Fibroblast of villous mesenchyme (primary cell): ENCODE data around the gene RGL4. TPM values are rescaled to one million over a fixed set of nuclear protein-coding genes. Genes with fewer than 3 reads are reported as not detected.

Experiments
- DNase-seq: peaks from one replicate; pipeline ENCODE4 v3.0.0-alpha.2; 2010; ENCODE audit warnings: low read depth
- H3K4me3 ChIP-seq: 2 replicates; pipeline ENCODE4 v1.5.1; 2011; ENCODE audit warnings: low read depth, mild to moderate bottlenecking, low read length
- total RNA-seq: library from RNA; depleted of rRNA; stranded (reverse); fragments of >200 nt; gene quantifications from 2 replicates; pipeline ENCODE4 v1.2.3, GENCODE V29; 2012
- TF ChIP-seq, protein P1 (sequence below): IDR thresholded peaks from 2 replicates; pipeline ENCODE4 v1.5.1; 2012; ENCODE audit warnings: low read depth, mild to moderate bottlenecking, low read length; ENCODE audit not compliant: insufficient read depth

The RGL4 gene
- total RNA-seq, 1 donor = not detected

DNA sequence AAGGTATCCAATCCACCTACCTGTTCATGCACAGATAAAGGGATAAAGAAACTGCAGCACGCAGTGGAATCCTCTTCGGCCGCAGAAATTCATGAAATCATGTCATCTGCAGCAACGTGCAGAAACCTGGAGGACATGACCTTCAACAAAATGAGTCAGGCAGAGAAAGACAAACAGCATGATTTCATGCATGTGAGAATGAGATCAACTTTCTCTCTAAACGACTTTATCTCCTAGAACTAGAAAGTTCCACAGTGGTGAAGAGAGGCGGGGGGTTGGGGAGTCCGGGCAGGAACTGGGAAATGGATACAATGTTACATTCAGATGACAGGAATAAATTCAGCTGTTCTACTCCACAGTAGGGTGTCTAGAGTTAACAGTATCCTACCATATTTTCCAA, 9.9 kb downstream of the RGL4 start:
- TF ChIP-seq, protein P1, sequence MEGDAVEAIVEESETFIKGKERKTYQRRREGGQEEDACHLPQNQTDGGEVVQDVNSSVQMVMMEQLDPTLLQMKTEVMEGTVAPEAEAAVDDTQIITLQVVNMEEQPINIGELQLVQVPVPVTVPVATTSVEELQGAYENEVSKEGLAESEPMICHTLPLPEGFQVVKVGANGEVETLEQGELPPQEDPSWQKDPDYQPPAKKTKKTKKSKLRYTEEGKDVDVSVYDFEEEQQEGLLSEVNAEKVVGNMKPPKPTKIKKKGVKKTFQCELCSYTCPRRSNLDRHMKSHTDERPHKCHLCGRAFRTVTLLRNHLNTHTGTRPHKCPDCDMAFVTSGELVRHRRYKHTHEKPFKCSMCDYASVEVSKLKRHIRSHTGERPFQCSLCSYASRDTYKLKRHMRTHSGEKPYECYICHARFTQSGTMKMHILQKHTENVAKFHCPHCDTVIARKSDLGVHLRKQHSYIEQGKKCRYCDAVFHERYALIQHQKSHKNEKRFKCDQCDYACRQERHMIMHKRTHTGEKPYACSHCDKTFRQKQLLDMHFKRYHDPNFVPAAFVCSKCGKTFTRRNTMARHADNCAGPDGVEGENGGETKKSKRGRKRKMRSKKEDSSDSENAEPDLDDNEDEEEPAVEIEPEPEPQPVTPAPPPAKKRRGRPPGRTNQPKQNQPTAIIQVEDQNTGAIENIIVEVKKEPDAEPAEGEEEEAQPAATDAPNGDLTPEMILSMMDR = no peak
- peak; percentile 27 for DNase-seq

DNA sequence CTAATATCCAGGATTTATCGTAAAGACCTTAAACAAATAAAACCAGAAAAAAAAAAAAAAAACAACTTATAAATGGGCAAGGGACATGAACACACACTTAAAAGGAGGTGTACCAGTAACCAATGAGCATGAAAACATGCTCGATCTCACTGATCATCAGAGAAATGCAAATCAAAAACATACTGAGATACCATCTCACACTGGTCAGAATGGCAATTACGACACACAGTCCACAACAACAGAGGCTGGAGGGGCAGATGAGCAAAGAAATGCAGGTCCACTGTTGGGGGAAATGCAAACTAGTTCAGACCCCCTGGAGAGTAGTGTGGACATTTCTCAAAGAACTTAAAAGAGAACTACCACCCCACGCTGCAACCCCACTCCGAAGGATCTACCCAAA, 13.2 kb downstream of the RGL4 start:
- H3K4me3 ChIP-seq = no peak overlapping the region
- DNase-seq = peak; percentile 11
- TF ChIP-seq, protein P1 = no peak

More for the DNA sequence above, 9.9 kb downstream of the RGL4 start:
- H3K4me3 ChIP-seq = no peak overlapping the region

DNA sequence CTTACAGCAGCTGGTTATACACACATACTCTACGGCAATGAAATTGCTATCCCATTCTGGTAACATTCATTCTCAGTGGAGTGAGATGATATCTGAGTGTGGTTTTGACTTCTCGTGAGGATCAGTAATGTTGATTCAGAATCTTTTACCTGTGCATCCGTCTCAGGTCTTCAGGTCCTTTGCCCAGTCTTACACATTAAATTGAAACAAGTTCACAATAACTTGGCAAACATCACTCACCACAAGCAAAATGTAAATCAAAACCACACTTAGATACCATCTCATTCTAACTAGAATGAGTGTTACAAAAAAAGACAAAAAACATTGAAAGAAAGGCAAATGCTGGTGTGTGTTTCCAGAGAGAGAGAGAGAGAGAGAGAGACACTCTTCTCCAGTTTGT, 14.0 kb downstream of the RGL4 start:
- H3K4me3 ChIP-seq = no peak overlapping the region
- TF ChIP-seq, protein P1 = no peak
- no peak for DNase-seq

DNA sequence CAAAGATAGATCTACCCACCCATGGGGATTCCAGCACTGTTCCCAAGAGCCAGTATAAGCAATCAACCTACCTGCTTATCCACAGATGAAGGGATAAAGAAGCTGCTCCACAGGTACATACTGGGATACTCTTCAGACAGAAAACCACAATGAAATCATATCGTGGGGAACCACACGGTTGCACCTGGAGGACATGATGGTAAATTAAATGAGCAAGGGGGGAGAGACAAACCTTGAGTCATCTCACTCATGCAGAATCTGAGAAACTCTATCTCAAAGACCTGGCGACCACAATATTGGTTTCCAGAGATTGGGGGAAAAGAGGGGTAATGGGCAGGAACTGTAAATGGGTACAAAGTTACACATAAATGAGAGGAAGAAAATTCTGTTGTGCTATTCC, 14.5 kb downstream of the RGL4 start:
- H3K4me3 ChIP-seq = no peak overlapping the region
- TF ChIP-seq, protein P1 = no peak

GRCh38 chr22:23708270-23708669, 17.5 kb downstream of the RGL4 start:
- DNase-seq = no peak
- TF ChIP-seq, protein P1 = no peak
- H3K4me3 ChIP-seq = no peak overlapping the region

More for the DNA sequence above, 14.5 kb downstream of the RGL4 start:
- no peak for DNase-seq

GRCh38 chr22:23709107-23709506, 18.3 kb downstream of the RGL4 start:
- TF ChIP-seq, protein P1 = no peak
- no peak overlapping the region for H3K4me3 ChIP-seq
- DNase-seq = peak; percentile 45

DNA sequence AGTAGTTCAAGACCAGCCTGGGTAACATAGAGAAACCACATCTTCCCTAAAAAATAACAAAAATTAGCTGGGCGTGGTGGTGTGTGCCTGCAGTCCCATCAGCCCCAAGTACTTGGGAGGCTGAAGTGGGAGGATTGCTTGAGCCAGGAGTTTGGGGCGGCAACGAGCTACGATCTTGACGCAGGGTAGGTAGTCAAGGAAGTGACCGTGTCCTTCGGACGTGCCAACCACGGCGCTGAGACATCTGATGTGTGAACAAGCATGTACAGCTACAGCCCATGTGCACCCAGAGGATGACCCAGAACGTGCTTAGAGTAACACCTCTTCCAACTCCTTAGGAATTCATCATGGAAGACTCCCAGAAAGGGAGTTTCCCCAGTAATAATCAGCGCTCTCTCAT, 21.4 kb downstream of the RGL4 start:
- DNase-seq = no peak
- H3K4me3 ChIP-seq = no peak overlapping the region
- TF ChIP-seq, protein P1 = no peak
